T1000 (cell line): Measurements from ENCODE around the gene TADA2A.

ENCODE experiments used
- DNase-seq: peaks from one replicate; lab custom pipeline; 2025; ENCODE audit warnings: mixed read lengths; lab: John Stamatoyannopoulos, UW

Gene TADA2A, protein sequence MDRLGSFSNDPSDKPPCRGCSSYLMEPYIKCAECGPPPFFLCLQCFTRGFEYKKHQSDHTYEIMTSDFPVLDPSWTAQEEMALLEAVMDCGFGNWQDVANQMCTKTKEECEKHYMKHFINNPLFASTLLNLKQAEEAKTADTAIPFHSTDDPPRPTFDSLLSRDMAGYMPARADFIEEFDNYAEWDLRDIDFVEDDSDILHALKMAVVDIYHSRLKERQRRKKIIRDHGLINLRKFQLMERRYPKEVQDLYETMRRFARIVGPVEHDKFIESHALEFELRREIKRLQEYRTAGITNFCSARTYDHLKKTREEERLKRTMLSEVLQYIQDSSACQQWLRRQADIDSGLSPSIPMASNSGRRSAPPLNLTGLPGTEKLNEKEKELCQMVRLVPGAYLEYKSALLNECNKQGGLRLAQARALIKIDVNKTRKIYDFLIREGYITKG

GRCh38 chr17:37406635-37407461 is at the start of gene TADA2A, which contains the start of gene ACACA:
Gene TADA2A (plus strand): TSS chr17:37406886. CDS start chr17:37411366, 4,480 bp downstream.
Gene ACACA (minus strand): TSS chr17:37406836. CDS start chr17:37406299, 537 bp downstream.
- peak; percentile 71 for DNase-seq

DNA sequence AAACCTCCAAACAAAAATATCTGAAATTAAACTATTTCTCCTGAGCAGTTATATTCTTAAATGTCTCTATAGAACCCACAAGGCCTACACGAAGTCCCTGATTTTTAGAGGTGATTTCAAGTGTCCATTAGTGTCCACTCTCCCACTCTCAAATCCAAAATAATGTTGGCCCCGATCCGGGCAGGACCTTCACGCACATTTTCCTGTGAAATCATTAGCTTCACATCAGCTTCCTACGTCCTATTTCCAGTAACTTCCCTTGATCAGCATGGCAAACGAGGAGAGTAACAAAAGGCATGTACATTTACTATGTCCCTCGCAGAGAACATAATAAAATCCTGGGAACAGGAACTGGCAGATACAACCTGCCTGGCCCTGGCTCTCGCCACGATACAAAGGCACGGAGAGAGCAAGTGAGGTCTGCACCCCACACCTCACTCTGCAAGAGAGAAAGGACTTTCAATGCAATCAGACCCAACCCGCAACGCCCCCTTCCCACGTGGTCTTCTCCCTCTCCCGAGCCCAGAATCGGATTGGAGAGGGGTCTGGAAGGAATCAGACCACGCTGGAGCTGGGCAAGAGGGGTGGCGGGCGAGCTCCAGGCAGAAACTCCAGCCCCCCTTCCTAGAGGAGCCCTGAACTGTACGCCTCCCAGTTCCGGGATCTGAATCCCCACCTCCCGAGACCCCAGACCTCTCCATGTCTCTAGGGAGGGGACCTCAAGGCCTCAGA is 48.4 kb upstream of the TADA2A start:
- peak; percentile 4 for DNase-seq

- DNase-seq = peak; percentile 92
Measured at GRCh38 chr17:37358830-37359681, 47.6 kb upstream of the TADA2A start.

DNA sequence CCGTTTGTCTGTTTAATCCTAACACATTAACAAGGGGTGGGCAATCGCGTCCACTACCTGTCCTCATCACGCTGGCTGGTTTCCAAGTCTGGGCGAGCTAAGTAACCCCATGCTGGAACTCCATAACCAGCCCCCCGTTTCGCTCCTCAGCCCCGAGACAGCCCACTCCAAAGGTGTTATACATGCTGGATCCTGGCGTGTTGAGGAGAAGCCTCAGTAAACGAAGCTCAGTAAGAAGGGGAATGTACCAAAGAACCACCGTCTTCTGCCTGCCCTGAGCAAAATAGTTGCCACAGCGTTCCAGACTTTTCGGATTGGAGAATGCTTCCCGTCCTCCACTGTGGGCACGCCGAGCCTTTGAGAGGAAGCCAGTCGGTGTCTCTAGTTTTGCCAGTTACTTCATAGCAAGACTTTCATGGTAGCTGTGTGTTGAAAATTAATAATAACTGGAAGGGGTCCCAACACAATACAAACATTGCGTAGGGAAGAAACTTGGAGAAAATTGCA is 47.0 kb upstream of the TADA2A start:
- DNase-seq = no peak

DNA sequence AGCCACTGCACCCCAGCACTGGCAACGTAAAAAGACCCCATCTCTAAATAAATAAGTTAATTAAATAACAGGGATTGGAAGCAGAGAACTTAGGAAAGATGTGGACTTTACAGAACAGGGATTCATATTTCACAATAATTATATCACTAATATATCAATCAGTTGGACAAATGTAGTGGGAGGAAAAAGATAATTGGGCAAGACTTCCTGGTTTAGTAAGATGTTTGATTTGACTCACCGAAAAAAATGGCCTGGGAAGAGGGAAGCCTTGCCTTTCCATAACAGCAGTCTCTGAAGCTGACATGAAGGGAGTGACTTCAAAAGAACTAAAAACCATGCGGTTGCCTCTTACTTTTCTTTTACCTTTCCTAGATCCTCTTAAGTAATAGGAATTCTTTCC is 46.1 kb upstream of the TADA2A start:
- DNase-seq = no peak

DNA sequence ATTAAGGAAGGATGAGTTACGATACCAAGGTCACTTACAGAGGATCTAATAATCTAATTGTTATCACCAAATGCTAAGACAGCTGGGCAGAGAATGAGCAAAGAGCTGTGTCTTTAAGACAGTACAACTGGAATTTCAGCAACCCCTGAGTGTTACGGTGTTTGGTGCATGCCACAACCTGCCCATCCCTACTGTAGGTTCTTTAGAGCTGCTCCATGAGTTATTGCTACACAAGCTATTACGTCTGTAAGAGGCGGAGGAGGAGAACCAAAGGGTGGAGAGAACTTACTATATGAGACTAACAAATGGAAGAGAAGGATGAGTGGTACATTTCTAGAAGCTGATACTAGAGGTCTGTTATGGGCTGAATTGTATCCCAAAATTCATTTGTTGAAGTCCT is 45.1 kb upstream of the TADA2A start:
- no peak for DNase-seq

- DNase-seq = no peak
Measured at GRCh38 chr17:37365589-37365988, 41.1 kb upstream of the TADA2A start.

DNA sequence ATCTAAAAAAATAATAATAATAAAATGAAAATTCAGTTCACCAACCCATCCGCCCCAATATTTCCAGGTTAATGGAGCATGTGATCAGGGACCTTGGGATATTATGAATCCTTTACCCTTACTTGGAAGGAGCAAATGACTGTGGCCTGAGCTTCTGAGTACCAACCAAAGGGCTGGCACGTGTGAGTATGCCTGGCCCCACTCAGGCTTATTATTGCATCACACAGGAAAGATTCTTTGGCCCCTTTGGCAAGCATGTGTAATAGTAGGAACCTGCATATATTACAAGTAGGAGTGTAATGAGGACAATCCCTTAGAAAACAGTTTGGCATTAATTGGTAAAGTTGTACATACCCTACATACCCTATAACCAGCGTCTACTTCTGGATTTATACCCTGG is 38.1 kb upstream of the TADA2A start:
- no peak for DNase-seq

DNA sequence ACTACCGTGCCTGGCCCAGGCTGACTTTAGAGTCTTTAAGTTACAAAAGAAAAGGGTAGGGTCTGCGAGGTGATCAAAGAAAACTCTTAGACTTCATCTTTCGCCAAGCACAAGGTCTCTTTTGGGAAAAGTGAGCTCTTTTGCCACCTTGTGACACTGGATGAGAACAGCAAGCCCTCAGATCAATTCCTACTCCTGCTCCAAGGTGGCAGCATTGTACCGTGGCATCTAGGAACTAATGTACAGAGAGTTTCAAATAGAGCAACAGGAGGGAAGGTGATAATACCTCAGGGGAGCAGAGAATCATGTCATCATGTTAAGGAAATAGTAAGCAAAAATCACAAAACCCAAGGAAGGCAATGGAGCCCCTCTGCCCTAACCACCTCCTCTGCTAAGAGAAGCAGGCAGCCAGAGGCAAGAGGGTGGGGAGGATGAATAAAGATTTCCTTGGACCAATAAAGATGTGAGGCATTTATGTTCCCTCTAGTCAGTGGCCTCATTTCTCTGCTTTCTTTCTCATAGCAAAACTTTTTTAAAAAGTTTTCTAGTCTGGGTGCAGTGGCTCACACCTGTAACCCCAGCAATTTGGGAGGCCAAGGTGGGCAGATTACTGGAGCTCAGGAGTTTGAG is 33.0 kb upstream of the TADA2A start:
- peak; percentile 49 for DNase-seq

DNA sequence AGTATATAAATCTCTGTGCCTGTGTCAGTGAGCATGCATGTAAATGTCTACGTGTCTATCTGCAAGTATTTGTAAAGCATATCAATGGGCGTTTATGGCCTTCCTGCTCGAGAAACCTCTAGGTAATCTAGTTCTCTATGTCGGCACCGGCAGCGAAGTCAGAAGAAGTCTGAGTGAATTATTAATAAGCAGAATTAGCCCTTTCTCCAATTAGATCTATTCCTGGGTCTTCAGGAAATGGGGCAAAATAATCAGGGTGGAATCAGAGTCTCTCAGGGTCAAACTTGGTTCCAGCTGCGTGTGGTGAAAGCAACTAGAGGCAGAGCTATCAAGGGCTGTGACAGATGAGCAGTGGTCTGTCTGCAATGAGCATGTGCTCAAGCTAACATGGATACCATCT is 31.0 kb upstream of the TADA2A start, which contains the start of gene C17orf78:
C17orf78 (plus strand) TSS at position 280 of the 400 bp plus-strand sequence; CDS start at position 388, 108 bp downstream.
- DNase-seq = no peak

DNA sequence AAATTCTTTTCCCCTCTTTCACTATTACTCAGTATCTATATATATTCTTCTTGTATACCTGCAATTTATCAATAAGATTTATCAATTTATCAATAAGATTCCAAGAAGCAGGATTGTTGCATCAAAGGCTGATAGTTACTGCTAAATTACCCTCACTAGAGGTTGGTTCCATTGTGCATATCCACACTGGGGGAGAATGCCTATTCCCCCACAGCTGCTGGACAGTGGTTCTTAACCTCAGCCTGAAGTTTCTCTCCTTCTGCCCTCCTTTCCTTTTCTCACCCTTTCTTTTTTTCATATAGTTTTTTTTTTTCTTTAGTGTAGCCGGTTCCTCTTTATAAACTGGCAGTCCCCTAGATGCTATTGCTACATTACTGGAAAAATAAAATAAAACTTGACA is 24.6 kb upstream of the TADA2A start:
- no peak for DNase-seq

DNA sequence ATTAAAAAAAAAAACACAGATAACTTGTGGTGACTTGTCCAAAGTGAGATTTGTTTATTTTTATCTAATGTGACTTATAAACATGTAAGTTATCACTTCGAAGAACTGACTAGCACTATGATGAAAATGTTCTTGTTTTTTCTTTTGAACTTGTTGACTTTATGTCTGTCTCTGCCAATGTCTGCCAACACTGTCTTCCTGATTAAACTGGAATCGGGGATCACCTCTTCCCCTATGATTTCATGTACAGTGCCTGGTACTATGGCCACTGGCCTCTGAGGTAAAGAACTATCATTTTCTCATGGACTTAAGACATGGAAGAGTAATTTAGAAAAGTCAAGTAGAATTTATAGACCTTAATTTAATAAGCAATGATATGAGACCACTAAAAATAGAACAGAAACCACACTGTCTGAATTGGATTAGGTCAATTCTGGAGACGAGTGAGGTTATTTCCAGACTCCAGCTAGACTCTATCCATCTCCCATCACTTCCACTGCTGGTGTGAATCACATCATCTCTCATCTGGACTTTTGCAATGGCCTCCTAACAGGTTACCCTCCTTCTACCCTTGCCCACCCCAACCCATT is 22.0 kb upstream of the TADA2A start:
- no peak for DNase-seq

DNA sequence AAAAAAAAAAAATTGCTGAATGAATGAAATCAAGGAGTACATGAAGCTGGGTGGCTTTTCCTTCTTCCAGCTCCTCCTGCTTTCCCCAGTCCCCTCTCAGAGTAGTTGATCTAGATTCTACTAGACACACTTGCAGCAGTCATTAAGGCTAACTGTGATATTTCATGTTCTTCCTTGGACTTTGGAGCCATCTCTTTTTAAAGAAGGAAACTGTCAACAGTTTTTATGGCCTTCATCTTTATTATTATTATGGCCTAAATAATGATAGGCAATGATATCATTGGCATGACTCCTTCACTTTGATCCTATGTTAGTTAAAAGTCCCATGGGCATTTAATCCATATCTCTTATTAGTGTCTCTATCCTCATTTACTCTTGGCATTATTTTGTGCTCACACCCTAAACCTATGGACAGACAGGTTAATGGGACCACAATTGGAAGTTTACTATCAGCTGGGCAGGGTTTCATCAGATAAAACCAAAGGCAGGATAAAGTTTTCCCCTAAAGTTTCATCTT is 21.2 kb upstream of the TADA2A start:
- no peak for DNase-seq

GRCh38 chr17:37386462-37386861 is 20.2 kb upstream of the TADA2A start:
- DNase-seq = no peak

DNA sequence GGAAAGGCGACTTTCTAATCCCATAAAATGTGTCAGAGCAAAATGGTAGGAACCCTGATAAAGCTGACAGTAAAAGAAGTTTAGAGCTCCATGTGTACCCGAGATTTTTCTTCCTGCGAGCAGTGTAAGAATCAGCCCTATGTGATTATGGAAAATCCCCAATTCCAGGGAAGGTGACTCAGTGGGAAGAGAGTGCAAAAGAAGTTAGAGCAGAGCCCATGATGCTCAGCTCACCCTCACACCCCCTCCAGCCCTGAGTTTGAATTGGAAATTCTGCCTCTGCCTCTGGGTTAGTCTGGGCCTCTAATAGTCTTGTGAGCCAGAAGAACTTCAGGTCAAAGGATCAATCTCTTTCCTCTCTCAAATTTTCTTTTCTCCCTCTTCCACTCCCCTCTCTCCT is 18.4 kb upstream of the TADA2A start:
- DNase-seq = peak; percentile 40

DNA sequence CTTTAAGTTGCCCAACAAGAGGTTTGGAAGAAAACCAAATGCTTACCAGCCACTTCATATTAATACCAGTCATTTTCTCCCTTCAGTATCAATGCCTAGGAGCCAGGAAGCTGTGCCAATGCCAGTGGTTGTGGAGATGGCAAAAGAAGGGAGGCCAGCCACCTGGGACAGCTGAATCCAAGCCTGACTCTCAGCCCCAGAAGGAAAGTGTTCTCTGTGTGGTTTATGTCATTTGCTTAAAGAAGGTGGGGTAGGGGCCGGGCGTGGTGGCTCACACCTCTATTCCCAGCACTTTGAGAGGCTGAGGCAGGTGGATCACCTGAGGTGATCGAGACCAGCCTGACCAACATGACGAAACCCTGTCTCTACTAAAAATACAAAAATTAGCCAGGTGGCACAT is 17.5 kb upstream of the TADA2A start:
- DNase-seq = no peak

- no peak for DNase-seq
Measured at GRCh38 chr17:37391146-37391545, 15.5 kb upstream of the TADA2A start.

GRCh38 chr17:37392024-37392590 is 14.6 kb upstream of the TADA2A start:
- DNase-seq = peak; percentile 12

- no peak for DNase-seq
Measured at GRCh38 chr17:37393352-37393751, 13.3 kb upstream of the TADA2A start.
